H1 (cell line): ENCODE results near the gene SLC25A11. TPM values are rescaled to one million over a fixed set of nuclear protein-coding genes. Genes with fewer than 3 reads are reported as not detected.

Experiments
- CTCF ChIA-PET: fragments of 300-600 bp; sonication (Branson Sonifier 250); formaldehyde crosslinking; loops from one replicate; lab custom pipeline; 2021; ENCODE audit not compliant: partially characterized antibody; lab: Charles Lee
- POLR2A ChIA-PET: fragments of 300-600 bp; sonication (Branson Sonifier 250); formaldehyde crosslinking; loops from one replicate; lab custom pipeline; 2021; ENCODE audit warnings: inconsistent platforms; ENCODE audit not compliant: partially characterized antibody; lab: Charles Lee
- DNase-seq, 2 experiments: peaks; one replicate each; pipeline versions ENCODE4 v3.0.0 to v3.0.0-alpha.2; 2010 to 2022; ENCODE audit warnings: low spot score in 2 of 2, low read depth in 1 of 2, mixed read lengths in 1 of 2
- FAIRE-seq: peaks from 2 replicates; lab custom pipeline; 2011; peaks lifted over from hg19 to GRCh38; lab: Jason Lieb, UNC
- H2AFZ ChIP-seq: 2 replicates; pipeline ENCODE4 v1.8.1; 2012; ENCODE audit warnings: low read length, inconsistent platforms
- H2AK5ac ChIP-seq: 2 replicates; pipeline ENCODE4 v1.6.1; 2013; ENCODE audit warnings: low read depth, low read length
- H2BK120ac ChIP-seq: replicated peaks from 2 replicates; pipeline ENCODE3; 2013; ENCODE audit warnings: low read depth, low read length, inconsistent platforms
- H2BK12ac ChIP-seq: 2 replicates; pipeline ENCODE4 v1.6.1; 2013; ENCODE audit warnings: low read depth, low read length
- H2BK15ac ChIP-seq: 2 replicates; pipeline ENCODE4 v1.6.1; 2013; ENCODE audit warnings: low read length
- H2BK20ac ChIP-seq: 2 replicates; pipeline ENCODE4 v1.6.1; 2013; ENCODE audit warnings: low read length
- H2BK5ac ChIP-seq: 2 replicates; pipeline ENCODE4 v1.6.1; 2013; ENCODE audit warnings: low read depth, low read length
- H3K14ac ChIP-seq: 2 replicates; pipeline ENCODE4 v1.6.1; 2013; ENCODE audit warnings: inconsistent platforms; ENCODE audit not compliant: insufficient read length
- H3K18ac ChIP-seq: 2 replicates; pipeline ENCODE4 v1.6.1; 2013; ENCODE audit warnings: low read length; ENCODE audit errors: extremely low read depth
- H3K23ac ChIP-seq: 2 replicates; pipeline ENCODE4 v1.6.1; 2013; ENCODE audit warnings: inconsistent platforms; ENCODE audit not compliant: insufficient read length
- H3K23me2 ChIP-seq: 2 replicates; pipeline ENCODE4 v1.6.1; 2013; ENCODE audit warnings: low read depth, low read length
- H3K27ac ChIP-seq: 2 replicates; pipeline ENCODE4 v1.6.1; 2011; ENCODE audit warnings: low read depth, low read length, inconsistent platforms
- H3K27me3 ChIP-seq, 4 experiments: replicated peaks in 1 of 4; 1 replicate in 1 of 4; 2 replicates in 3 of 4; pipeline versions ENCODE4 v1.6.1 to v1.8.1; 2011 to 2013; ENCODE audit warnings: low read length in 3 of 4, mild to moderate bottlenecking in 3 of 4, inconsistent platforms in 2 of 4, mixed read lengths in 2 of 4, moderate library complexity in 1 of 4; ENCODE audit not compliant: control insufficient read depth in 3 of 4, insufficient read depth in 3 of 4; ENCODE audit errors: extremely low read depth in 1 of 4
- H3K36me3 ChIP-seq, 4 experiments: 2 replicates each; pipeline versions ENCODE4 v1.6.1 to v1.8.1; 2011 to 2013; ENCODE audit warnings: mild to moderate bottlenecking in 4 of 4, low read length in 3 of 4, moderate library complexity in 2 of 4, control low read depth in 1 of 4, inconsistent platforms in 1 of 4; ENCODE audit not compliant: insufficient read depth in 4 of 4, control insufficient read depth in 2 of 4
- H3K4ac ChIP-seq: replicated peaks from 2 replicates; pipeline ENCODE3; 2013; ENCODE audit warnings: low read length, low read depth, mixed read lengths, inconsistent platforms; ENCODE audit not compliant: insufficient read length
- H3K4me1 ChIP-seq, 4 experiments: replicated peaks in 1 of 4; 1 replicate in 1 of 4; 2 replicates in 3 of 4; pipeline versions ENCODE4 v1.6.1 to v1.8.1; 2011 to 2013; ENCODE audit warnings: low read length in 3 of 4, inconsistent platforms in 2 of 4, mixed read lengths in 1 of 4; ENCODE audit not compliant: insufficient read depth in 4 of 4, control insufficient read depth in 3 of 4
- H3K4me2 ChIP-seq, 2 experiments: 2 replicates each; pipeline versions ENCODE4 v1.6.1 to v1.8.1; 2011 to 2013; ENCODE audit warnings: low read depth in 2 of 2, low read length in 2 of 2, control low read depth in 1 of 2, inconsistent platforms in 1 of 2, mild to moderate bottlenecking in 1 of 2; ENCODE audit not compliant: insufficient read depth in 1 of 2
- H3K4me3 ChIP-seq, 4 experiments: fragments of 200-600, 300-600 bp in 1 of 4; sonication (generic), shearing (Covaris generic), sonication (Bioruptor Twin) in 1 of 4; 2 replicates each; pipeline versions ENCODE4 v1.5.1 to v1.8.1; 2011 to 2016; ENCODE audit warnings: low read length in 4 of 4, low read depth in 3 of 4, control low read depth in 2 of 4, inconsistent platforms in 2 of 4, mild to moderate bottlenecking in 2 of 4, mixed read lengths in 1 of 4, moderate library complexity in 1 of 4; ENCODE audit not compliant: insufficient read depth in 2 of 4; ENCODE audit errors: extremely low read depth in 1 of 4
- H3K56ac ChIP-seq: replicated peaks from 2 replicates; pipeline ENCODE3; 2013; ENCODE audit warnings: low read depth, mild to moderate bottlenecking, mixed read lengths, low read length, inconsistent platforms; ENCODE audit not compliant: insufficient read length
- H3K79me1 ChIP-seq: 2 replicates; pipeline ENCODE4 v1.6.1; 2013; ENCODE audit warnings: low read depth, low read length, control low read depth
- H3K79me2 ChIP-seq, 2 experiments: 2 replicates each; pipeline versions ENCODE4 v1.6.1 to v1.8.1; 2012 to 2013; ENCODE audit warnings: low read length in 2 of 2, mild to moderate bottlenecking in 2 of 2, inconsistent platforms in 1 of 2; ENCODE audit not compliant: insufficient read depth in 2 of 2, control insufficient read depth in 1 of 2
- H3K9ac ChIP-seq, 4 experiments: replicated peaks in 1 of 4; 1 replicate in 1 of 4; 2 replicates in 3 of 4; pipeline versions ENCODE4 v1.6.1 to v1.8.1; 2011 to 2013; ENCODE audit warnings: low read depth in 3 of 4, low read length in 3 of 4, control low read depth in 2 of 4, mild to moderate bottlenecking in 2 of 4, moderate library complexity in 2 of 4, inconsistent platforms in 1 of 4; ENCODE audit errors: extremely low read depth in 1 of 4
- H3K9me3 ChIP-seq, 2 experiments: 2 replicates each; pipeline versions ENCODE4 v1.6.1 to v1.8.1; 2012 to 2013; ENCODE audit warnings: mild to moderate bottlenecking in 2 of 2, moderate library complexity in 2 of 2, control low read depth in 1 of 2, inconsistent platforms in 1 of 2, low read depth in 1 of 2, low read length in 1 of 2, mixed read lengths in 1 of 2; ENCODE audit not compliant: insufficient read depth in 2 of 2
- H4K20me1 ChIP-seq, 2 experiments: replicated peaks in 1 of 2; 2 replicates each; pipeline versions ENCODE3 to v1.8.1; 2011 to 2013; ENCODE audit warnings: inconsistent platforms in 2 of 2, low read length in 2 of 2, mild to moderate bottlenecking in 1 of 2; ENCODE audit not compliant: insufficient read depth in 2 of 2, control insufficient read depth in 1 of 2
- H4K5ac ChIP-seq: 2 replicates; pipeline ENCODE4 v1.6.1; 2013; ENCODE audit warnings: low read length, low read depth, mixed read lengths, inconsistent platforms; ENCODE audit not compliant: insufficient read length
- H4K8ac ChIP-seq: 2 replicates; pipeline ENCODE4 v1.8.0; 2013; ENCODE audit warnings: mild to moderate bottlenecking, moderate library complexity, low read length, inconsistent platforms; ENCODE audit not compliant: insufficient read depth; ENCODE audit errors: extremely low read depth
- H4K91ac ChIP-seq: replicated peaks from 2 replicates; pipeline ENCODE3; 2013; ENCODE audit warnings: low read length, mixed read lengths, inconsistent platforms; ENCODE audit not compliant: insufficient read length
- EP300 ChIP-seq, 2 experiments: IDR thresholded peaks; 1 replicate in 1 of 2; 2 replicates in 1 of 2; pipeline ENCODE4 v1.6.1; 2011 to 2012; ENCODE audit warnings: low read depth in 2 of 2, low read length in 2 of 2, mild to moderate bottlenecking in 2 of 2, borderline replicate concordance in 1 of 2, inconsistent platforms in 1 of 2, moderate library complexity in 1 of 2
- KDM5A ChIP-seq: fragments of 200-600 bp; IDR thresholded peaks from 2 replicates; pipeline ENCODE4 v1.7.1; 2012; ENCODE audit warnings: mild to moderate bottlenecking, low read length, inconsistent platforms, mixed read lengths
- POLR2A ChIP-seq, 2 experiments: IDR thresholded peaks; 1 replicate in 1 of 2; 2 replicates in 1 of 2; pipeline ENCODE4 v1.6.1; 2011; ENCODE audit warnings: low read depth in 2 of 2, low read length in 2 of 2, mild to moderate bottlenecking in 2 of 2; ENCODE audit errors: control extremely low read depth in 1 of 2
- POLR2AphosphoS5 ChIP-seq: IDR thresholded peaks from 2 replicates; pipeline ENCODE4 v1.6.1; 2011; ENCODE audit warnings: low read depth, low read length
- RAD21 ChIP-seq, 2 experiments: IDR thresholded peaks in 1 of 2; conservative IDR thresholded peaks in 1 of 2; 2 replicates each; pipeline ENCODE4 v1.6.1; 2011; ENCODE audit warnings: low read depth in 2 of 2, low read length in 2 of 2, improper control_type of control experiment in 1 of 2, inconsistent platforms in 1 of 2, mild to moderate bottlenecking in 1 of 2, moderate library complexity in 1 of 2
- SAP30 ChIP-seq: fragments of 300-600 bp; sonication (generic); IDR thresholded peaks from 2 replicates; pipeline ENCODE4 v1.7.1; 2012; ENCODE audit warnings: low read length, moderate library complexity, mild to moderate bottlenecking, inconsistent platforms; ENCODE audit not compliant: insufficient read depth, insufficient replicate concordance
- SIN3A ChIP-seq, 2 experiments: IDR thresholded peaks in 1 of 2; conservative IDR thresholded peaks in 1 of 2; 2 replicates each; pipeline ENCODE4 v1.6.1; 2011 to 2012; ENCODE audit warnings: low read length in 2 of 2, improper control_type of control experiment in 1 of 2, low read depth in 1 of 2, mild to moderate bottlenecking in 1 of 2
- SRF ChIP-seq: IDR thresholded peaks from 2 replicates; pipeline ENCODE4 v1.6.1; 2011; ENCODE audit warnings: mild to moderate bottlenecking, low read depth, low read length, moderate library complexity
- TAF7 ChIP-seq: optimal IDR thresholded peaks from 2 replicates; pipeline ENCODE3; 2011; ENCODE audit warnings: low read depth, mild to moderate bottlenecking, inconsistent platforms, low read length, moderate library complexity, borderline replicate concordance
- TCF12 ChIP-seq: IDR thresholded peaks from 2 replicates; pipeline ENCODE4 v1.6.1; 2011; ENCODE audit warnings: low read depth, mild to moderate bottlenecking, low read length
- WGBS, 2 experiments: shearing (Covaris generic) in 1 of 2; methylation state at CpG; one replicate each; pipeline versions ENCODE4 v1.1.6 to v1.1.7; 2013 to 2015; ENCODE audit warnings: low lambda C conversion rate in 2 of 2, mixed read lengths in 2 of 2, inconsistent platforms in 1 of 2, low coverage in 1 of 2, missing lambda C conversion rate in 1 of 2; ENCODE audit not compliant: insufficient replicate concordance in 2 of 2, insufficient coverage in 1 of 2, insufficient read length in 1 of 2; ENCODE audit errors: extremely low coverage in 1 of 2, missing lambda C conversion rate in 1 of 2; 5-methylcytosine and 5-hydroxymethylcytosine counted together
- polyA plus RNA-seq, 7 experiments: library from polyadenylated mRNA; depleted of rRNA in 3 of 7; stranded (reverse) in 5 of 7; unstranded in 2 of 7; fragments of >200 nt in 5 of 7; fragments of 200-250 nt in 2 of 7; gene quantifications; 1 replicate in 5 of 7; 2 replicates in 1 of 7; 4 replicates in 1 of 7; pipeline versions ENCODE4 v1.2.1 to v1.2.3, GENCODE V29; 2011 to 2013; ENCODE audit warnings: missing spikeins in 2 of 7, mixed read lengths in 2 of 7
- total RNA-seq: library from RNA; stranded (reverse); fragmentation: NEBNext Ultra II Directional; extraction: Animal tissue kit (Norgen Biotek cat#: 25700); gene quantifications from 2 replicates; pipeline ENCODE4 v1.2.1, GENCODE V29; 2021
- TF ChIP-seq, protein P1 (sequence below): IDR thresholded peaks from 2 replicates; pipeline ENCODE4 v1.6.1; 2012; ENCODE audit warnings: inconsistent platforms

SLC25A11 gene
- total and polyA plus RNA-seq, 2 of the 8 experiments (the other 6 are each of a cell fraction or from before 2014, with no cell fraction given): 55.9 to 97.0 TPM

DNA sequence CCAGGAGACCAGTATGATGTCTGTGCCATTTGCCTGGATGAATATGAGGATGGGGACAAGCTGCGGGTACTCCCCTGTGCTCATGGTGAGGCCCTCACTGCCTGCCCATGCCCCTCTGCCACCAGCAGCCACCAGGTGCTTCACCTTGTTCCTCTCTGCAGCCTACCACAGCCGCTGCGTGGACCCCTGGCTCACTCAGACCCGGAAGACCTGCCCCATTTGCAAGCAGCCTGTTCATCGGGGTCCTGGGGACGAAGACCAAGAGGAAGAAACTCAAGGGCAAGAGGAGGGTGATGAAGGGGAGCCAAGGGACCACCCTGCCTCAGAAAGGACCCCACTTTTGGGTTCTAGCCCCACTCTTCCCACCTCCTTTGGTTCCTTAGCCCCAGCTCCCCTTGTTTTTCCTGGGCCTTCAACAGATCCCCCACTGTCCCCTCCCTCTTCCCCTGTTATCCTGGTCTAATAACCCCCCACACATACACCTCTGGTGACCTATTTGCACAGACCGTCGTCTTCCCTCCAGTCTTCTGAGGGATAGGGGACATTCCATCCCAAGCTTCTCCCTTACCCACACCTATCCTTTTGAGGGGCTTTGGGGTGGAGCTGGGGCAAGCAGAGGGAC, 4.8 kb upstream of the SLC25A11 start:
- Histone ChIP-seq H3K79me2 (peaks cover 8 to 57% of the 10 kb centered on the region in 2 experiments), H3K9ac (no peak overlapping the region; a peak in 1 of 7 replicates), H2BK20ac (no peak overlapping the region), H3K56ac (no peak overlapping the region), H3K14ac (no peak overlapping the region), H4K20me1 (peaks cover 16 to 23% of the 10 kb centered on the region in 2 experiments), H3K4ac (no peak overlapping the region), H4K91ac (no peak overlapping the region), H4K8ac (peak overlapping the region; percentile 48; the same call in 1 of the 2 replicates), H3K23ac (no peak overlapping the region), H3K23me2 (peaks cover 19% of the 10 kb centered on the region), H3K27ac (peak overlapping the region; percentile 33; the same call in 1 of the 2 replicates), H3K18ac (no peak overlapping the region), H2AFZ (no peak overlapping the region), H4K5ac (no peak overlapping the region), H2BK15ac (no peak overlapping the region), H3K79me1 (peaks cover 2% of the 10 kb centered on the region; the same call in 1 of the 2 replicates), H2BK12ac (no peak overlapping the region), H2BK120ac (no peak overlapping the region), H3K9me3 (no peaks in the 10 kb centered on the region), H3K27me3 (no peaks in the 10 kb centered on the region), H3K36me3 (peaks cover 8 to 42% (median 28%) of the 10 kb centered on the region in 4 experiments), H2BK5ac (no peak overlapping the region; the same call in 1 of the 2 replicates), H3K4me2 (peak overlapping the region in 1 of 2 experiments; percentile 95; a peak in 1 of 4 replicates), H2AK5ac (no peak overlapping the region), H3K4me1 (peaks cover 3 to 10% (median 5%) of the 10 kb centered on the region in 4 experiments; a peak in 6 of 7 replicates), H3K4me3 (no peak overlapping the region)
- 81% methylated on average over 8 of the region's 8 CpGs; no CpG with 5 or more reads in 1 of the 2 experiments for WGBS, 2 experiments
- ChIA-PET CTCF (interaction anchor here (1.5 kb wide), 1 partner anchor 36 kb away, joined by 5 read pairs; no protein-coding TSS in a partner anchor), POLR2A (interaction anchor here (0.6 to 32.4 kb wide), 12 partner anchors 2 to 213 kb away, joined by 3 to 987 read pairs (median 4); partner anchors contain the start of genes C17orf107, ENO3, MED11 and PFN1)
- DNase-seq (no peak), FAIRE-seq (no peak)
- TF ChIP-seq SIN3A (conservative IDR thresholded peaks at IDR 0.05 in 1 of 2, IDR thresholded peaks at IDR 0.05 in 1 of 2; ENCODE audit: low read depth in 1 of 2, low read length in 2 of 2) (0 out of 4 replicates have a peak, but pooled peaks of 1 of the 2 experiments have one; percentile 40), POLR2A (IDR thresholded peaks at IDR 0.05; ENCODE audit: control extremely low read depth in 1 of 2, low read depth in 2 of 2, low read length in 2 of 2) (peak in 1 of 2 experiments; percentile 83; a peak in 2 of 3 replicates), TCF12 (no peak), POLR2AphosphoS5 (peak; percentile 80; the same call in 1 of the 2 replicates), RAD21 (IDR thresholded peaks at IDR 0.05 in 1 of 2, conservative IDR thresholded peaks at IDR 0.05 in 1 of 2; ENCODE audit: low read depth in 2 of 2, low read length in 2 of 2) (no peak), EP300 (IDR thresholded peaks at IDR 0.05; ENCODE audit: borderline replicate concordance in 1 of 2, low read depth in 2 of 2, low read length in 2 of 2) (no peak), KDM5A (no peak), SAP30 (no peak), TAF7 (no peak), SRF (no peak)
- TF ChIP-seq, protein P1, sequence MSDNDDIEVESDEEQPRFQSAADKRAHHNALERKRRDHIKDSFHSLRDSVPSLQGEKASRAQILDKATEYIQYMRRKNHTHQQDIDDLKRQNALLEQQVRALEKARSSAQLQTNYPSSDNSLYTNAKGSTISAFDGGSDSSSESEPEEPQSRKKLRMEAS: no peak
